NCI-H510A (cell line): ENCODE data around the gene MME.
"Not testable (repeated sequence)": the region's sequence is repeated elsewhere in the genome, so short reads cannot be mapped to it uniquely, and the experiment has no call there.

ENCODE experiments used
- DNase-seq: peaks from one replicate; lab custom pipeline; 2025; lab: John Stamatoyannopoulos, UW

Gene MME

GRCh38 chr3:155084567-155084966, 4.4 kb downstream of the MME start:
- DNase-seq, result no peak

GRCh38 chr3:155086051-155086450, 5.9 kb downstream of the MME start:
- no peak for DNase-seq

- DNase-seq, result no peak
These were observed 8.7 kb downstream of the MME start for GRCh38 chr3:155088706-155089345.

GRCh38 chr3:155089495-155089894, 9.4 kb downstream of the MME start:
- no peak for DNase-seq

- DNase-seq, result no peak
These were observed 13.1 kb downstream of the MME start for GRCh38 chr3:155093261-155093660.

- no peak for DNase-seq
These were observed 16.3 kb downstream of the MME start for GRCh38 chr3:155096303-155097008.

GRCh38 chr3:155097009-155097349, 16.9 kb downstream of the MME start:
- DNase-seq, result no peak

GRCh38 chr3:155101398-155101797, 21.3 kb downstream of the MME start:
- DNase-seq, result no peak

GRCh38 chr3:155102329-155102728, 22.2 kb downstream of the MME start:
- DNase-seq, result no peak

- no peak for DNase-seq
These were observed 23.6 kb downstream of the MME start for GRCh38 chr3:155103686-155104085.

- no peak for DNase-seq
These were observed 26.0 kb downstream of the MME start for GRCh38 chr3:155106119-155106518.

- no peak for DNase-seq
These were observed 29.9 kb downstream of the MME start for GRCh38 chr3:155110022-155110421.

GRCh38 chr3:155110996-155111901, 31.1 kb downstream of the MME start:
- no peak for DNase-seq

GRCh38 chr3:155111971-155112370, 31.9 kb downstream of the MME start:
- DNase-seq, result no peak

- no peak for DNase-seq
These were observed 32.7 kb downstream of the MME start for GRCh38 chr3:155112661-155113389.

- not testable (repeated sequence) for DNase-seq
These were observed 44.6 kb downstream of the MME start for GRCh38 chr3:155124745-155125144.

- DNase-seq, result no peak
These were observed 49.3 kb downstream of the MME start for GRCh38 chr3:155129396-155129795.

- DNase-seq, result no peak
These were observed 49.9 kb downstream of the MME start for GRCh38 chr3:155130001-155130400.

GRCh38 chr3:155131104-155131503, 51.0 kb downstream of the MME start:
- DNase-seq, result no peak

GRCh38 chr3:155134311-155134710, 54.2 kb downstream of the MME start:
- DNase-seq, result not testable (repeated sequence)

- DNase-seq, result no peak
These were observed 54.9 kb downstream of the MME start for GRCh38 chr3:155135003-155135402.

GRCh38 chr3:155138677-155139076, 58.6 kb downstream of the MME start:
- DNase-seq, result no peak
